NCI-H1694 treated with DMSO at 0.1 percent for 48 hours (cell line): ENCODE measurements around the gene RGS6.

Experiments used
- DNase-seq: peaks from one replicate; lab custom pipeline; 2025; lab: John Stamatoyannopoulos, UW

RGS6 gene

DNA sequence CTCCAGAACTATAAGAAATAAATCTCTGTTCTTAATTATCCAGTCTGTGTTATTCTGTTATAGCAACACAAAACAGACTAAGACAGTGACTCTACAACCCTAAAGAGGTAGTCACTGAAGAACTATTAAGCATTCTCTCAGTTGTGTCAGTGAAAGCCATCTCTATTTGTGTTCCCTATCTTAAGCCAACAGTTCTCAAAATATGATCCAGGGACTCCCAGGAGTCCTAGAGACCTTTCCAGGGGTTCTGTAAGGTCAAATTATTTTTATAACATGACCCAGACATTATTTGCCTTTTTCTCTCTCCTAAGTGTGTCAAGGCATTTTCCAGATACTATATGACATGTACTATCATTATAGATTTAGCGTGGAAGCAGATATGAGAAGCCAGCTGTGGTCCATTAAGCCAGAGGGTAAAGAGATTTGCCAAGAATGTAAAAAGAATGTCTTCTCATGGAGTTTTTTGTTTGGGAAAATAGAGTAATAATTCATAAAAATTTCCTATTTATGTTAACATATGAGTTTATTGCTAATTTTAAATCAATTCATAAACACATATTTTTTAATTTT lies 315.8 kb downstream of the RGS6 start:
- DNase-seq, result no peak

DNA sequence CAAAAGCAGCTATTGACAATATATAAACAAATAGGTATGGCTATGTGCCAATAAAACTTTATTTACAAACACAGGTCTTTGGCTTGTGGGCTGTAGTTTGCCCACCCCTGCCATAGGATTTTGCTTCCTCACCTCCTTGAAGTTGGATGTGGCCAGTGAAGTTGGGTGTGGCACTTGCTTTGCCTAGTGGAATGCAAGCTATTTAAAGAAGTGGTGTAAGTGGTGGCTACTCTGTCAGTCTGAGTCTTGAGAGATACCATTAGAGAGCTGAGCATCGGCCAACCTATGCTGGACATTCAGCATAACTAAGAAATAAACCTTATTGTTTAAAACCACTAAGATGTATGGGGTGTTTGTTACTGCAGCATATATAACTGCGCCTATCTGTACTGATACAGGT lies 321.3 kb downstream of the RGS6 start:
- no peak for DNase-seq

DNA sequence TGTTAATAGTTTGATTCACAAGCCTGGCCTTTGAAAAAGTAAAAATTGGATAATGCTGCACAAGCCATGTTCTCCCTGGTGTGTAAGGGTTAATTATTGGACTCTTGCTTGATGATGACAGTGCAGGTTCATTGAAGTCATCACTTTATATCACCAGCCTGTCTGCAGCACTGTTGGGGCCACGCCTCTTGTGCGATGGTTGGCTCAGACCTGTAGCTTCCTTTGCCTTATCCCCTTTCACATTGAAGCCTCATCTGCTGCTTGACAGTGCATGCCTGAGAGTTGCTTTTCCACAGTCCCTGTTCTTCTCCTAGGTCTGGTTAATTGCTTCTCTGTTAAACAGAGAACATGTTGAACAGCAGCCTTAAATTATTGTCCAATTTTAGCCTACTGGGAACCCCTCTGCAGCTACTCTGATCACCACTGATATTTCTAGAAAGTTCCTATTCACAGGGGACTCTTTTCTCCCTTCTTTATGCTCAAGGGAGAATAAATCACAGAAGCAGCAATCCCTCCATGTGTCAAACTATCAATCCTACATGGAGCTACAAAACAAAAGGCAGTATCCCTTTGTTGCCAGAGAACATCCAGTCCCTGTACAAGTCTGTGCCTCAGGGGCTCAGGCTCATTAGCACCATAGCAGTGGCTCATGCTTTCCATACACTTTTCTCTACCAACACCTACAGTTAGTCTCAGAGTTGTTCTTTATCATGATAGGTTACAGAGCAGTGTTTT lies 322.1 kb downstream of the RGS6 start:
- DNase-seq, result no peak

DNA sequence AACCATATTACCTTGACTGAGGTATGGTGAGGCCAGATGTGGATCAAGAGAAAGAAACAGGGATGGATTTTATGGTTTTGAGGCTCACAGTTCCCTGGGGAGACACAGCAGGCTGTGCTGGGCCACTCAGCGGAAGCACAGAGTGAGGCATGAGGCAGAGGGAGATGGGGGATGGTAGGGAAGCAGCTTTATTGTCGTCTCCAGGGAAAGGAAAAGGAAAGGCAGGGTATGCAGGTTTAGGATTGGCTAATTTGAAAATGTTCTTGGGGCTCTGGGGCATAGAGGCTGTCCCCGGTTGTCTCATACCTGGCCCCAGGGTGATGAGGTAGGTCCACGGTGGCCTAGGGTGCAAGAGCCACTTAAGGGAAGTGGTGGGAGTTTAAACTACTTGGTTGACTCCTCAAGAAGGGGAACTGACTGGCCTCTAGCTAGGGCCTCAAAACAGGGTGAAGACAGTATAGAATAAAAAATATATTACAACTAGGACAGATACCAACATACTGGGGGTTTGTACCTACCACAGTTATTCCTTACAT lies 322.8 kb downstream of the RGS6 start:
- no peak for DNase-seq

DNA sequence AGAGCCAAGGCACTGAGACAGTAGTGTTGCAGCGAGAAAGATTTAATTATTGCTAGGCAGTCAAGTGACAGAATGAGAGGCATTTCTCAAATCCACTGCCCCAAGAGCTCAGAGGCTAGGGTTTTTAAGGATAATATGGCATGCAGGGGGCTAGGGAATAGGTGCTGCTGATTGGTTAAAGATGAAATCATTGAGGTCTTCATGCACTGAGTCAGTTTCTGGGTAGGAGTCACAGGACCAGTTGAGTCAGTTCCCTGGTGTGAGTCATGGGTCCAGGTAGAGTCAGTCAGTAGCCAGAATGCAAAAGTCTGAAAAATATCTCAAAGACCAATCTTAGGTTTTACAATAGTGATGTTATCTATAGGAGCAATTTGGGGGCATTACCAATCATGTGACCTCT lies 323.8 kb downstream of the RGS6 start:
- no peak for DNase-seq

DNA sequence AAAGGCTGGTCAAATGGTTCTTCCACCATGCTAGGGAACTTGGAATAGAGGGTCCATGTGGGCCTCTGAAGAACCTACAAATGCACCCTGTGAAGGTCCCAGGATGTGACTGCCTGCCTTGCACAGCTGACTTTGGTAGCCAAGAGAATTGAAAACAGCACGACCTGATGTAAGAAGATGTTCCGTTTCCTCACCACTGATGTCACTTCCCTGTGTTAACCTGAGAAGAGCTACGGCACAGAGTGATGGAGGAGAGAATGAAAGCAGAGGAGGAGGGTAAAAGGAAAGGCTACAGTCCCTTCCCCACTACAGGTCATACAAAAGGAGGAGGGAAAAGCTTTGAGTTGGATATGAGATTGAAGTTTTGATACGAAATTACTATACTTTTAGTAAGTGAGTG lies 328.8 kb downstream of the RGS6 start:
- DNase-seq, result no peak

DNA sequence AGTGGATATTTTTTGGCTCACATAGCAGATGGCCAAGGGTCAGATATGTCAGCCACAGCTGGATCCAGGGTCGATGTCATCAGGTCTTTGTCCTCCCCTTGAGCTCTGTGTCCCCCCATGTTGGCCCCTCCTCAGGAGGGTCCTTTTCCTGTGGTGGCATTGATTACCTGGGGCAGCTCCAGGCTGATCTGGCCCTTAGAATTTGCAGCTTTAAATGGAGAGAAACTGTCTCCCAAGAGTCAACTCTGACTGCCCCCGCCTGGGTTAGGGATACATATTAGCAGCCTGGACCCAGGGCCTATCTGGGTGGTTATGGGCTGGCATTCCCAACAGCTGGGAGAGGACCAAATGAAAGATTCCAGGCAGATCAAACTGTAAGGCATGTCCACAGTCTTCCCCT lies 330.5 kb downstream of the RGS6 start:
- no peak for DNase-seq

DNA sequence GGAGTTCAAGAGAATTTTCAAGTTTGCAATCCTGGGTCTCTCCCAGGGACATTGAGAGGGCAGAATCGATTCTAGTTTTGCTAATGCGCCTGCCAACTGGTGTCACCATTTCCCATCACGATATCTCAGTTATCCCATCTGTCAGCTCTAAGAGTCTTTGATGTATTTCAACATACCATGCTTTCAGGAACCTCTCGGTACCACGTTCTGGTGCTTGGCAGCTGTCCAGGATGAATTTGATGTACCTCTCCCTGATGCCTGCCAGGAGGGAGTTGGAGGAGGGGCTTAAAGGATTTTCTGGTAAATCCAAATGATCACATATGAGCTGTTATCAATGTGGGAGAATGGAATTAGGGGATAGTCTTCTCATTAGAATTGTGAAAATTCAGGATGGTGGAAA lies 332.5 kb downstream of the RGS6 start:
- DNase-seq, result no peak

DNA sequence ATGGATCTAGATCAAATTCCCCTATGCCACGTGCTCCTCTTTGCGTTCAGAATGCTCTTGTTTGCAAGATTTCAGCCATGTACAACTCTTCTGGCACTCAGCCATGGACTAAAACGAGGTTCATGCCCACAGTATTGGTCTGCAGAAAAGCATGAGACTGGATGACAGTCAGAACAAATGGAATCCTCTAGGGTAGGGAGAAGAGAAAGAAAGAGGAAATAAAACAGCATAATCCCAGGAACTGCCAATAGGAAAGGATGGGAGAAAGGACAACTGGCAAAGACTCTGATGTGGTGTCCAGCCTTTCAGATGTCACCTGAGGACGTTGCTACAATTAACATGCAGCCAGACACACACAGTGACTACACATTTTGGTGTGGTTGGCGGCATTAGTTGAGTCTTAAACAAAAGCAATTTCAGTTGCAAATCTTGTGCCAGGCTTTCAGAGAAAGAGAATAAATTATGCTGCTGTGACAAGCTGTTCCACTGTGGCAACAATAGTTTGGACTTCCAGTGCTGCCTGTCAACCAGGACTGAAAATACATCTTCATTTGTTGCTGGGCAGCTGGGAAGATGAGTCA lies 338.0 kb downstream of the RGS6 start:
- DNase-seq, result no peak

DNA sequence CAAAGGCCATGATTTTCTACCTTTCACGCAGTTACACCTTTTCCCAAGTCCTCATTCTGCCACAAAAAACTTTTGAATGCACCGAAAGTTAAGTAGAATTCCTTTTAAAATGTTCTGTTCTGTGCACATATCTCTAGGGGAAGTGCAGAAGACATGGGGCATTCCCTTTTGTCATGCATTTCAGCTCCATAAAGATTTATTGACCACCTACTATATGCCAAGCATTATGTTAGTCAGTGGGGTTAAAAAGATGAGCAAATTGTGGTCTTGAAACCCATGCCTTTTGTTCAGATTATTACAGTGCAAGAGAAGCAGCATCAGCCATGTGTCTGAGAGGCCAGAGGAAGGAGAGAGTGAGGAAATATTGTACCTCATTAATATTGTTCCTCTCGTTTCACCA lies 338.5 kb downstream of the RGS6 start:
- DNase-seq, result no peak

DNA sequence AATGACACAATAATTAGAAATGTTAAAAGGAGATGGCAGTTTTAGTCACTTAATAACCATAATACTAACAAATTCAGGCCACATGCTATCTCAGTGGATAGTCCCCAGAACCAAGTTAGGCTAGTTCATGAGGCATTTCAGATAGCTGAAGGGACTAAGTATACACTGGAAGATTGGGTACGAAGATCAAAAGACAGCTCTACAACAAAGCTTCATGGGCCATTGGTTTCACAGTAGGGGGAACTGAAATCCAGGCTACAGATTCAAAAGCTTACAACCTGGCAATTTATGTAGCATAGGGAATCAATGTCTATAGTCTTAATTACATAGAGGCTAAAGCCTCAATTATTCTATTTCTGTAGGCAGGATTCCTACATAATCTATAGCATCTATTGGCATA lies 343.0 kb downstream of the RGS6 start:
- DNase-seq, result no peak

DNA sequence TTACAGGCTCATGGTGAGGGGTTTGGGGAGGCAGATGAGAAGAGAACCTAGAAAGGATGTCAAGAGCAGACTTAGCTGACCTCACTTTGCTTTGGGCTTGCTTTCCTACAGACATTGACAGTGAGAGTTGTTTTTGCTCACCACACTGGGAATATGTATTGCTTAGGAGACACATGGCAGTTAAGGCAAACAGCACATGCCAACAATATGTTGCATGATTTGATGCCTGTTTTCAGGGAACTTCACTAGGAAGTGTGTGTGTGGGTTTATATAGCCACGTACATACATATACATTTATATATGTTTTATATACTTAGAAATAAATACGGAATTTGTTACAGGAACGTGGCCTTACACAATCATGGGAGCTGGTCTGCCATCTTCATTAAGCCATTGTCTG lies 346.1 kb downstream of the RGS6 start:
- DNase-seq, result no peak

DNA sequence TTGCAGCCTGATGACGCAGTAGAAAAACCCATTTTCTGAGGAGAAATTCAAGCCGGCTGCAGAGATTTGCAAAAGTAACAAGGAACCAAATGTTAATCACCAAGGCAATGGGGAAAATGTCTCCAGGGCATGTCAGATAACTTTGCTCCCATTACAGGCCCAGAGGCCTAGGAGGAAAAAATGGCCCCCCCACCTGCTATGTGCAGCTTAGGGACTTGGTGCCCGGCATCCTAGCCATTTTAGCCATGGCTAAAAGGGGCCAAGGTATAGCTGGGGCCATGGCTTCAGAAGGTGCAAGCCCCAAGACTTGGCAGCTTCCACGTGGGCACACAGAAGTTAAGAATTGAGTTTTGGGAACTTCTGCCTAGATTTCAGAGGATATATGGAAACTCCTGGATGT lies 351.9 kb downstream of the RGS6 start:
- DNase-seq, result no peak

DNA sequence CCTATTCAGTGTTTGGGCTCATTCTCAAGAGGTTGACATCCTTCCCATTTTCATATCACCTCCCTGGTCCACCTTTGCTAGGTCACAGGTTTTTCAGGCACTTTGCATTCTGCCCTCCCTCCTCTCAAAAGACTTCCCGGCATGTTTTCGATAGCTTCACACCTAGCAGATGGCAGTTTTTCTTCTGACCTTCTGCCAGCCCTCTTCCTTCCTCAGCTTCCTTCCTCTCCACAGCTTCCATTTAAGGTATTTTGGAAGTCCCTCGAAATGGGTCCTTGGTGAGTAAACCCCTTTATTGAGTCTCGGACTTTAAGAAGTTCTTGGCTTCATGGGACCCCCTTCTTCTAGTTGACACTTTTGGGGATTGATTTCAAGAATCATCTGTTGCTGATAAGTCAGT lies 358.0 kb downstream of the RGS6 start:
- DNase-seq, result no peak

DNA sequence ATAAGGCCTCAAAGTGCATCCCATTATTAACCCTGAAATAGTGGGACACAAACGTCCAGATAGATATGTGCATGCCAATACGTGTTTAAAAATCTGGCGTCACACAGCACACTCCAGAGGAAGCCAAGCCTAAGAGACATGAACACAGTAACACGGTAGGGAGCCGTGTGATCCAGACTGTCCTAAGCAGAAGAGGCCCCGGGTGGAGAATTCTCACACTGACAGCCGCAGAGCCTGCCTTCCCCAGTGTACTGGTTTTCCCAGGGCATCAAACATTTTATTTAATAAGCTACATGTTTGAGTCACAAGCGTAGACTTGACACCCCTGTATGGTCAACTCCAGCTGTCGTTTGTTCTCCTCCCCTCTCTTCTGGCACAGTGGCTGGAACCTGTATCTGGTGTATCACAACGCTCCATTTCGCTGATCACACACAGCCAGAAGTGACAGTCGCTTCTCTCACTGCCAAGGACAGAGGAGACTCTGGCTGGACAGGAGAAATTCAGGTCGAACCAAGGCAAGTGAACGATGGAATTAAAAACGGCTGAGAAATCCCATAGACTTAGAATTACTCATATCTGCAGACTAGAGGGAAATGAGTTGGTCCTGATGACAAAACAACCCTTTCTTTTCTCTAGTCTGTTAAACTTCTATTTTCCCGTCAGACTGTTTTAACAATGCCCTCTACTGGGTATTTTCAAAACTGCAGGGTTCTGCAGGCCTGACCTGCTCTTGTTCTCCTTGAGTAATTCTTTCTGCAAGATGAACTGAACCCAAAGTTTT lies 359.9 kb downstream of the RGS6 start:
- peak; percentile 40 for DNase-seq

DNA sequence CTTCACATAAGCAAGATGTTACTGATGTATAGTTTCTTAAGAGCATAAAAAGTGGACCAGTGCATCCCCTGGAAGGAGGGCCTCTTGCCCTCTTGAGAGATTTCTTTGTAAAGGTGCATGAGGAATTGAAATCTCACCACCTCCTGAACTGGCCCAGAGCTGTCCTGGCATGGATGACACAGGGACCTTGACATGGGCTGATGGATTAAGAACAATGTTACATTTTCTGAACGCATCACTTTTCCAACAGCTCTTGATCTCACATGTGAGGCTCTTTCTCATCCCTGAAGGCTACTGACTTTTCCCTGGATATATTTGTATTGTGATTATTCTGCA lies 360.4 kb downstream of the RGS6 start:
- no peak for DNase-seq

DNA sequence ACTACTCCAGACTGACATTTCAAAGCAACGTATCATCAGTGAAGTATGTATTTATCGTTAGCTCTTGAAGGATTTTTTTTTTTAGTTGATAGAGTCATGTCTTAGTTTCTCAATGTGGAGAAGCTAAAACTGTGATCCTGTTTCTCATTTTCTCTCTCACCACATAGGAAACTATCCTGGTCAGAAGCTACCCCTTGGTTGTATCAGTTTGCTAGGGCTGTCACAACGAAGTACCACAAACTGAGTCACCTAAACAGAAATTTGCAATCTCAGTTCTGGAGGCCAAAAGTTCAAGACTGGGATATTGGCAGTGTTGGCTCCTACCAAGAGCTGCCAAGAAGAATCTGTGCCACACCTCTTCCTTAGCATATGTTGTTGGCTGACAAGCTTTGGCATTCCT lies 369.1 kb downstream of the RGS6 start:
- DNase-seq, result no peak

DNA sequence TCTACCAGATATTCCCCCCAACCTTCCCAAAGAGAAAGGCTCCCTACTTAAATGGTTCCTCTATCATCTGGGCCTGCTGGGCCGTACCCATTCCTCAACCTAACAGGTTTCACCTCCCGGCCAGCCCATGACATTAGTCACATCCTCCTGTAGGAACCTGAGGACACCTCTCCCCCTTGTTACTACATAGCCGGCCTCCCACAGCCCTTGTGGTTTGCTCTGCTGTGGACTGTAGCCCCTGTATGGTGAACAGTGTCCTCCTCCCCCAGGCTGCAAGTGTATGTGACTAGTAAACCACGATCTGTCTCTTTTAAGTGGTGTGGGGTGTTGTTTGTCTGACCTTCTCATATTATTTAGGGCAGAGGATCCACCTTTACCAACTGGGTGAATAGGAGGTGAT lies 371.7 kb downstream of the RGS6 start:
- DNase-seq, result no peak

DNA sequence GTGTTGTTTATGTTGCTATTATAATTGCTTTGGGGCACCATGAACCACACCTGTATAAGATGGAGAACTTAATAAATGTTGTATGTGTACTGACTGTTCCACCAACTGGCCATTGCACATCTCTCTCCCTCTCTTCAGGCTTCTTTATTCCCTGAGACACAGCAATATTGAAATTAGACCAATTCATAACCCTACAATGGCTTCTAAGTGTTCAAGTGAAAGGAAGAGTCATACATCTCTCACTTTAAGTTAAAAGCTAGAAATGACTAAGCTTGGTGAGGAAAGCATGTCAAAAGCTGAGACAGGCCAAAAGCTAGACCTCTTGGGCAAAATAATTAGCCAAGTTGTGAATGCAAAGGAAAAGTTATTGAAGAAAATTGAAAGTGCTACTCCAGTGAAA lies 373.3 kb downstream of the RGS6 start:
- no peak for DNase-seq

DNA sequence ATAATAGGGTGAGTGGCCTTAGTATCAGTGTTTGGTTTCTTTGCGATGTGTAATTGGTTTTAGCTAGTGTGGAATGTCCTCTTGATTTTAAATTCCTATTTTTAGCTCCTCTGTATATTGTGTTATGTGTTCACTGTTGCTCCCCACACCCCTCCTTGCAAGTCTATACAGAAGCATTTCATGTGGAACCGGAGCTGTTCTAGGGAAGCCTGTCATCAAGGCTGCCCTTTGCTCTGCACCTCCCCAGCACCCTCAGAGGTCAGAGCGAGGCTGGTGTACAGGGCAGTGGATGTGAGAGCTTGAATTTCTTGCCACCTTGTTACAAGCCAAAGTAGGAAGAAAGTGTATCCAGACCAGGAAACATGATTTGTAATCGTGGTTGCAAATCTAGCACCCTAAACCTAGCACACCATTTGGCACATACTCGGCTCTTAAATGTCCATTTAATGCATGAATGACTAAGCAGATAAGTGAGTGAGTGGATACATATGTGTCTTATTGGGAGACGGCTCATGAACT lies 376.8 kb downstream of the RGS6 start:
- no peak for DNase-seq

DNA sequence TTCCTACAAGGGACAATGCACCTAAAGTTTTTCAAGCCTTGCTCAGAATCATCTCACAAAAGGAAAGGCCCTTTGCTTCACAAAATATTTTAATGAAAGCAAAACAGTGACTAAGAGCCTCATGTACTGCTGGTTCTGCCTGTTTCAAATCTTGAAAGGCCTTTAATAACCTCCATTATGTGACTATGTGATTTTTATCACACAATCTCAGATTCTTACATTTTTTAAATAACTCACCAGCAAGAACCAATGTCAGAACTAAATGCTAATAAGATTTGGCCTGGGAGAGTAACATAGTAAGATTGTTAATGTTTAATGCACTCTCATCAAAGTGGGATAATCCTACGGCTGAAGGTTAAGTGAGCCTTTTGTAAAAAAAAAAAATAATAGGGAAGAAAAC lies 378.9 kb downstream of the RGS6 start:
- no peak for DNase-seq

DNA sequence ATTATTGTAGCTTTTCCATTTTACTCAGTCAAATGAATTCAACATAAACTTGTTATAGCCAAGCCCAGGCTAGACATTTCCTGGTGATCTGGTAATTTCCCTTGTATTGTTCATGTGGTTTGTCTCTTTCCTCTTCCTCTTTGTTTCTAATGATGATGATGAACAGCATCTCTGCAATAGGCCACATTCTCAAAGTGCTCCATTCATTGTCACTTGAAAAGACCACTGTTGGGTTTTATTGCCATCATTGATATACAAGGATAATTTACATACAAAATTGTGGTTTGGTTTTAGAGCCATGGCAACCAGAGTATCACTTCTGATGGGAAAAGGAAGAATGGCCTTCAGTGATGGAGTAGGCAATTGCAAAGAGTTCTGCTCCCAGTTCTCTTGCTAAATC lies 379.3 kb downstream of the RGS6 start:
- DNase-seq, result no peak
